Activated CD8-positive, alpha-beta memory T cell treated with anti-CD3 and anti-CD28 coated beads, Interleukin-2, amount 50 U/mL, for 4 hours (primary cell): ENCODE results near the gene PAPSS1.
"Not testable (repeated sequence)": the region's sequence is repeated elsewhere in the genome, so short reads cannot be mapped to it uniquely, and the experiment has no call there.

Experiments
- DNase-seq: peaks from one replicate; pipeline ENCODE4 v3.0.0-alpha.2; 2020

The PAPSS1 gene

GRCh38 chr4:107719922-107720722 is at the start of gene PAPSS1:
Gene PAPSS1, minus strand, starts transcription at chr4:107720234. Its CDS starts 55 bp downstream, at chr4:107720179.
- peak; percentile 95 for DNase-seq

- DNase-seq, result no peak
Observed at GRCh38 chr4:107760281-107760947, 40.4 kb upstream of the PAPSS1 start.

GRCh38 chr4:107757864-107758476 is 37.9 kb upstream of the PAPSS1 start:
- DNase-seq, result no peak

GRCh38 chr4:107757283-107757682 is 37.2 kb upstream of the PAPSS1 start:
- no peak for DNase-seq

- DNase-seq, result no peak
Observed at GRCh38 chr4:107755841-107756356, 35.9 kb upstream of the PAPSS1 start.

GRCh38 chr4:107751670-107752069 is 31.6 kb upstream of the PAPSS1 start:
- DNase-seq, result no peak

- DNase-seq, result no peak
Observed at GRCh38 chr4:107747748-107748486, 27.9 kb upstream of the PAPSS1 start.

- DNase-seq, result no peak
Observed at GRCh38 chr4:107746161-107746560, 26.1 kb upstream of the PAPSS1 start.

- DNase-seq, result no peak
Observed at GRCh38 chr4:107744532-107744931, 24.5 kb upstream of the PAPSS1 start.

GRCh38 chr4:107743532-107743931 is 23.5 kb upstream of the PAPSS1 start:
- no peak for DNase-seq

GRCh38 chr4:107742791-107743190 is 22.8 kb upstream of the PAPSS1 start:
- DNase-seq, result no peak

GRCh38 chr4:107742196-107742595 is 22.2 kb upstream of the PAPSS1 start:
- DNase-seq, result no peak

- no peak for DNase-seq
Observed at GRCh38 chr4:107740950-107741701, 21.1 kb upstream of the PAPSS1 start.

GRCh38 chr4:107740381-107740780 is 20.3 kb upstream of the PAPSS1 start:
- DNase-seq, result no peak

GRCh38 chr4:107737450-107737849 is 17.4 kb upstream of the PAPSS1 start:
- DNase-seq, result no peak

GRCh38 chr4:107736924-107737448 is 17.0 kb upstream of the PAPSS1 start:
- peak; percentile 44 for DNase-seq

- no peak for DNase-seq
Observed at GRCh38 chr4:107736037-107736436, 16.0 kb upstream of the PAPSS1 start.

- no peak for DNase-seq
Observed at GRCh38 chr4:107734120-107734519, 14.1 kb upstream of the PAPSS1 start.

- no peak for DNase-seq
Observed at GRCh38 chr4:107733431-107733925, 13.4 kb upstream of the PAPSS1 start.

- not testable (repeated sequence) for DNase-seq
Observed at GRCh38 chr4:107729050-107729449, 9.0 kb upstream of the PAPSS1 start.

GRCh38 chr4:107726131-107726925 is 6.3 kb upstream of the PAPSS1 start:
- DNase-seq, result not testable (repeated sequence)
